Fibroblast of pulmonary artery (primary cell): ENCODE results near the gene MSANTD3.
A peak's percentile ranks its signal among the peaks of the same experiment; 100 is the strongest.

Experiments
- DNase-seq: peaks from one replicate; pipeline ENCODE4 v3.0.0-alpha.2; 2010; ENCODE audit warnings: low read depth
- H3K4me3 ChIP-seq: replicated peaks from 2 replicates; pipeline ENCODE4 v1.5.1; 2011; ENCODE audit warnings: low read depth, mild to moderate bottlenecking, control low read depth, low read length, moderate library complexity
- CTCF ChIP-seq: IDR thresholded peaks from 2 replicates; pipeline ENCODE4 v1.5.1; 2011; ENCODE audit warnings: mild to moderate bottlenecking, control low read depth, low read length, inconsistent platforms; ENCODE audit errors: missing control alignments

The MSANTD3 gene

GRCh38 chr9:100486479-100487176 lies 59.7 kb downstream of the MSANTD3 start:
- DNase-seq, result no peak
- TF ChIP-seq CTCF, result no peak
- no peak overlapping the region for H3K4me3 ChIP-seq

- H3K4me3 ChIP-seq, result no peak overlapping the region
- DNase-seq, result no peak
- no peak for TF ChIP-seq CTCF
Observed at GRCh38 chr9:100488177-100488576, 61.2 kb downstream of the MSANTD3 start.

DNA sequence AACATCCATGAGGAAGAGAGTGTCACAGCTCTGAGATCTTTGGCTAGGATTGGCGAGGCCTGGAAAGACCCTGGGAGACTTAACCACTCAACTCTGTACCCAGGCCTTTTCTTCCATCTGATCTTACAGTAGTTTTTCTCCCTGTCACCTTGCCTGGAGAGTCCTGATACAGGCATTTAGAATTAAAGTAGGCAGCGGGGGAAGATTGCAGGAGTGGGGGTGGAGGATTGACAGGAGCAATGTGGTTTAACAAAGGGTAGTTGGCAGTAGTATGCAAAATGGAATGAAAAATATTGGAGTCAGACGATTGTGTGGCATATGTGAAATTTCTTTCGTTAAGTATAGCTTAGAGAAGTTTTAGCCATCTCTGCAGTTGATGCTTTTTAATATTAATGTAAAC lies 62.9 kb downstream of the MSANTD3 start:
- no peak overlapping the region for H3K4me3 ChIP-seq
- DNase-seq, result no peak
- no peak for TF ChIP-seq CTCF

DNA sequence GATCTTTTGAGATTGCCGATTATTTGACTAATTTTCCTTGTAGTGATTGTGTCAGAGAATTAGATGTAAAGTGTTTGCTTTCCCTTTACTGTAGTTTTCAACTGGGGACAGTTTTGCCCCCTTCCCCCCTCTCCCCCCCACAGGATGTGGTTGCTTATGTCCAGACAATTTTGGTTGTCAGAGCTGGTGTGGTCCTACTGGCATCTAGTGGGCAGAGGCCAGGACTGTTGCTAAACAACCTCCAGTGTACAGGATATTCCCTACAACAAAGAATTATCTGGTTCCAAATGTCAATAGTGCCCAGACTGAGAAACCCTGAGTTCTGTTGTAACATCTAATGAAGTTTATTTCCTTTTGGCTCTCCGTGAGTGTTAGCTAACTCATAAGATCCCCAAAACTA lies 66.0 kb downstream of the MSANTD3 start:
- peak; percentile 19 for TF ChIP-seq CTCF
- peak; percentile 47 for DNase-seq
- no peak overlapping the region for H3K4me3 ChIP-seq

GRCh38 chr9:100498592-100498991 lies 71.6 kb downstream of the MSANTD3 start:
- peak; percentile 53 for DNase-seq
- no peak overlapping the region for H3K4me3 ChIP-seq

DNA sequence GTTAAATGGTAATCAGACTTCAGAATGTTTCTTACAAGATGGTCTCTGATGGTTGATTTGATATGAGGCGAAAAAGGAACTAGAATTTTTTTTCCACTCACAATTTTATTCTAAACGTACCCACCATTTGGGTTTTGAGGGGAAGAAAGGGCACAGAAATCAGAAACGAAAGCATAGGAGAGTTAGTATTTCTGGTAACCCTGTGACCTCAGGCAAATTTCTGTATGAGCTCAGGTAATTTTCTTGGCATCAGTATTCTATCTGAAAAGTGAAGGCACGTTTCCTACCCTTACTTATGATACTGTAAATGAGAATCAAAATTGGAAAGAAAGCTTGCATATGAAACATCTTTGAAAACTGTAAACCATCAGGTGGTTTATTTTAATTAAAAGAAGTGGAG lies 72.5 kb downstream of the MSANTD3 start:
- no peak for DNase-seq
- TF ChIP-seq CTCF, result no peak
- no peak overlapping the region for H3K4me3 ChIP-seq

More at GRCh38 chr9:100498592-100498991, 71.6 kb downstream of the MSANTD3 start:
- no peak for TF ChIP-seq CTCF

DNA sequence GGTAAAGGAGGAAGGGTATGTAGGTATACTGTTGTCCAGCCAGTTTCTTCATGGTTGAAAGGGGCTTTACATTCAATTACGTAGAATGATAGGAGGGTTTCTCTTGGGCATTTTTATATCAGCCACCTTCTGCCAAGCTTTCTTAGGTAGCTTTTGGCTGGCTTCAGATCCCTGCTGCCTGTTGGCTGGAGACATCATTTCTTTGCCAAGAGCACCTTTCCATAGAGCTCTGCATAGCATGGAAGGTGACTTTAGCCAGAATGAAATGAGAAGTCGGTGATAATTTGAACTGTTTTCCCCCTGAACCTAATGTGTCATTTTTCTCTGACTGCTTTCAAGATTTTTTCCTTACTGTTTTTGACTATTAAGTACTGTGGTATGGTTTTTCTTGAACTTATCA lies 72.9 kb downstream of the MSANTD3 start:
- no peak overlapping the region for H3K4me3 ChIP-seq
- TF ChIP-seq CTCF, result no peak
- DNase-seq, result no peak
